Effector memory CD8-positive, alpha-beta T cell (primary cell): Measurements from ENCODE around the gene FGF14.
A peak's percentile ranks its signal among the peaks of the same experiment; 100 is the strongest.

Source experiments
- ATAC-seq: fragments of 150-1000 bp; cut with Tn5 transposase; replicated peaks from 2 replicates; pipeline ENCODE4 v1.10.0; 2021; ENCODE audit warnings: mild to moderate bottlenecking, moderate library complexity
- DNase-seq, 3 experiments: peaks; one replicate each; pipeline ENCODE4 v3.0.0; 2021
- H3K27ac Mint-ChIP-seq, 2 donors: one replicate each; pipeline ENCODE4 v1.8.0; 2022; ENCODE audit warnings: mild to moderate bottlenecking in 2 of 2, mixed read lengths in 2 of 2, moderate library complexity in 2 of 2
- H3K27me3 Mint-ChIP-seq, 2 donors: one replicate each; pipeline ENCODE4 v1.8.0; 2022; ENCODE audit warnings: mixed read lengths in 2 of 2
- H3K36me3 Mint-ChIP-seq: one replicate; pipeline ENCODE4 v1.8.0; 2022; ENCODE audit warnings: mild to moderate bottlenecking, moderate library complexity, mixed read lengths; ENCODE audit not compliant: insufficient read depth
- H3K4me1 Mint-ChIP-seq, 2 donors: one replicate each; pipeline ENCODE4 v1.8.0; 2022; ENCODE audit warnings: low read depth in 2 of 2, mixed read lengths in 2 of 2
- H3K4me3 Mint-ChIP-seq, 2 donors: one replicate each; pipeline ENCODE4 v1.8.0; 2022; ENCODE audit warnings: mild to moderate bottlenecking in 2 of 2, mixed read lengths in 2 of 2, moderate library complexity in 2 of 2
- H3K9me3 Mint-ChIP-seq, 2 donors: one replicate each; pipeline ENCODE4 v1.8.0; 2022; ENCODE audit warnings: mixed read lengths in 2 of 2

The FGF14 gene

GRCh38 chr13:101718496-101718895 lies 683.4 kb downstream of the FGF14 start:
- Mint-ChIP-seq H3K27me3 (peaks cover 9 to 15% of the 10 kb centered on the region in 2 donors), H3K9me3 (no peaks in the 10 kb centered on the region), H3K27ac (no peak overlapping the region), H3K4me1 (no peaks in the 10 kb centered on the region), H3K36me3 (peaks cover 3% of the 10 kb centered on the region), H3K4me3 (no peak overlapping the region)
- DNase-seq (no peak), ATAC-seq (no peak)

- ATAC-seq = no peak
- DNase-seq = no peak
- H3K27ac Mint-ChIP-seq = no peak overlapping the region
- no peak overlapping the region for H3K4me3 Mint-ChIP-seq
- H3K36me3 Mint-ChIP-seq = peaks cover 3% of the 10 kb centered on the region
- peaks cover 9 to 15% of the 10 kb centered on the region in 2 donors for H3K27me3 Mint-ChIP-seq
- H3K9me3 Mint-ChIP-seq = no peaks in the 10 kb centered on the region
- no peaks in the 10 kb centered on the region for H3K4me1 Mint-ChIP-seq
Observed at GRCh38 chr13:101717353-101717752, 684.5 kb downstream of the FGF14 start.

- Mint-ChIP-seq H3K4me3 (no peak overlapping the region), H3K36me3 (peaks cover 3% of the 10 kb centered on the region), H3K27ac (no peak overlapping the region), H3K9me3 (no peaks in the 10 kb centered on the region), H3K27me3 (peaks cover 9 to 15% of the 10 kb centered on the region in 2 donors), H3K4me1 (no peaks in the 10 kb centered on the region)
- DNase-seq (no peak), ATAC-seq (no peak)
Observed at GRCh38 chr13:101714195-101714594, 687.7 kb downstream of the FGF14 start.

GRCh38 chr13:101712026-101712348 lies 689.9 kb downstream of the FGF14 start:
- H3K9me3 Mint-ChIP-seq = no peaks in the 10 kb centered on the region
- H3K27ac Mint-ChIP-seq = no peak overlapping the region
- H3K4me1 Mint-ChIP-seq = no peaks in the 10 kb centered on the region
- H3K27me3 Mint-ChIP-seq = peaks cover 7 to 17% of the 10 kb centered on the region in 2 donors
- H3K4me3 Mint-ChIP-seq = no peak overlapping the region
- ATAC-seq = no peak
- no peak for DNase-seq
- no peaks in the 10 kb centered on the region for H3K36me3 Mint-ChIP-seq

GRCh38 chr13:101711307-101712025 lies 690.4 kb downstream of the FGF14 start:
- DNase-seq = no peak
- Mint-ChIP-seq H3K9me3 (no peaks in the 10 kb centered on the region), H3K27me3 (peaks cover 7 to 17% of the 10 kb centered on the region in 2 donors), H3K27ac (no peak overlapping the region), H3K4me1 (peaks cover 2 to 3% of the 10 kb centered on the region in 2 donors), H3K4me3 (no peak overlapping the region), H3K36me3 (no peaks in the 10 kb centered on the region)
- ATAC-seq = no peak

- H3K9me3 Mint-ChIP-seq = no peaks in the 10 kb centered on the region
- ATAC-seq = no peak
Observed at GRCh38 chr13:101709952-101710351, 691.9 kb downstream of the FGF14 start.

GRCh38 chr13:101708115-101708514 lies 693.7 kb downstream of the FGF14 start:
- Mint-ChIP-seq H3K27ac (no peak overlapping the region), H3K36me3 (no peaks in the 10 kb centered on the region), H3K27me3 (peaks cover 5 to 7% of the 10 kb centered on the region in 2 donors), H3K9me3 (no peaks in the 10 kb centered on the region), H3K4me3 (no peak overlapping the region), H3K4me1 (peaks cover 3 to 4% of the 10 kb centered on the region in 2 donors)
- no peak for DNase-seq
- no peak for ATAC-seq

More at GRCh38 chr13:101709952-101710351, 691.9 kb downstream of the FGF14 start:
- Mint-ChIP-seq H3K36me3 (no peaks in the 10 kb centered on the region), H3K4me1 (peaks cover 3 to 4% of the 10 kb centered on the region in 2 donors), H3K27ac (no peak overlapping the region), H3K27me3 (peaks cover 0 to 7% of the 10 kb centered on the region in 2 donors), H3K4me3 (no peak overlapping the region)
- DNase-seq = no peak

- DNase-seq = no peak
- H3K4me1 Mint-ChIP-seq = peaks cover 3 to 4% of the 10 kb centered on the region in 2 donors
Observed at GRCh38 chr13:101707659-101708058, 694.2 kb downstream of the FGF14 start.

GRCh38 chr13:101706651-101707050 lies 695.2 kb downstream of the FGF14 start:
- no peaks in the 10 kb centered on the region for H3K36me3 Mint-ChIP-seq
- H3K27ac Mint-ChIP-seq = no peak overlapping the region
- ATAC-seq (peak; percentile 67), DNase-seq (no peak)
- peaks cover 5 to 7% of the 10 kb centered on the region in 2 donors for H3K27me3 Mint-ChIP-seq
- no peaks in the 10 kb centered on the region for H3K9me3 Mint-ChIP-seq
- no peak overlapping the region for H3K4me3 Mint-ChIP-seq
- H3K4me1 Mint-ChIP-seq = peaks cover 3 to 4% of the 10 kb centered on the region in 2 donors

More at GRCh38 chr13:101707659-101708058, 694.2 kb downstream of the FGF14 start:
- Mint-ChIP-seq H3K27me3 (peaks cover 5 to 7% of the 10 kb centered on the region in 2 donors), H3K9me3 (no peaks in the 10 kb centered on the region), H3K4me3 (no peak overlapping the region), H3K36me3 (no peaks in the 10 kb centered on the region), H3K27ac (no peak overlapping the region)
- ATAC-seq = no peak

- Mint-ChIP-seq H3K4me3 (no peak overlapping the region), H3K9me3 (no peaks in the 10 kb centered on the region), H3K4me1 (peaks cover 3 to 4% of the 10 kb centered on the region in 2 donors), H3K36me3 (no peaks in the 10 kb centered on the region), H3K27ac (no peak overlapping the region), H3K27me3 (peaks cover 5 to 7% of the 10 kb centered on the region in 2 donors)
- no peak for DNase-seq
- ATAC-seq = no peak
Observed at GRCh38 chr13:101703838-101704237, 698.0 kb downstream of the FGF14 start.

GRCh38 chr13:101703081-101703480 lies 698.8 kb downstream of the FGF14 start:
- Mint-ChIP-seq H3K36me3 (no peaks in the 10 kb centered on the region), H3K27ac (no peak overlapping the region), H3K27me3 (peaks cover 0 to 5% of the 10 kb centered on the region in 2 donors), H3K4me1 (peaks cover 3 to 4% of the 10 kb centered on the region in 2 donors), H3K9me3 (no peaks in the 10 kb centered on the region), H3K4me3 (no peak overlapping the region)
- no peak for DNase-seq
- ATAC-seq = no peak

GRCh38 chr13:101700598-101700997 lies 701.2 kb downstream of the FGF14 start:
- no peak for ATAC-seq

GRCh38 chr13:101698400-101698799 lies 703.4 kb downstream of the FGF14 start:
- no peaks in the 10 kb centered on the region for H3K4me1 Mint-ChIP-seq
- peaks cover 0 to 3% of the 10 kb centered on the region in 2 donors for H3K27me3 Mint-ChIP-seq
- ATAC-seq = no peak
- H3K9me3 Mint-ChIP-seq = no peaks in the 10 kb centered on the region
- no peak for DNase-seq
- H3K4me3 Mint-ChIP-seq = no peak overlapping the region
- H3K36me3 Mint-ChIP-seq = no peaks in the 10 kb centered on the region
- no peak overlapping the region for H3K27ac Mint-ChIP-seq

More at GRCh38 chr13:101700598-101700997, 701.2 kb downstream of the FGF14 start:
- H3K4me1 Mint-ChIP-seq = no peaks in the 10 kb centered on the region
- no peak overlapping the region for H3K27ac Mint-ChIP-seq
- DNase-seq = no peak
- no peaks in the 10 kb centered on the region for H3K36me3 Mint-ChIP-seq
- H3K9me3 Mint-ChIP-seq = no peaks in the 10 kb centered on the region
- H3K27me3 Mint-ChIP-seq = peaks cover 0 to 5% of the 10 kb centered on the region in 2 donors
- H3K4me3 Mint-ChIP-seq = no peak overlapping the region

- Mint-ChIP-seq H3K4me3 (no peak overlapping the region), H3K9me3 (no peaks in the 10 kb centered on the region), H3K36me3 (no peaks in the 10 kb centered on the region), H3K27ac (no peak overlapping the region), H3K27me3 (no peaks in the 10 kb centered on the region), H3K4me1 (no peaks in the 10 kb centered on the region)
- ATAC-seq (no peak), DNase-seq (no peak)
Observed at GRCh38 chr13:101697745-101698144, 704.1 kb downstream of the FGF14 start.
